GM12878 (cell line): ENCODE data around the gene SF3B6. TPM values are rescaled to one million over a fixed set of nuclear protein-coding genes. Genes with fewer than 3 reads are reported as not detected.
A peak's percentile ranks its signal among the peaks of the same experiment; 100 is the strongest.

Source experiments
- ATAC-seq: fragments of 200-7000 bp; cut with Tn5 transposase; 3 replicates; pipeline ENCODE4 v1.9.1; 2020; ENCODE audit warnings: mild to moderate bottlenecking, moderate library complexity
- BruUV-seq: library from RNA; stranded (reverse); fragments of 400-500 nt; replicated peaks from 2 replicates; lab custom pipeline; 2021; lab: Mats Ljungman, UMichigan
- CTCF ChIA-PET: fragments of 300-600 bp; sonication (Branson Sonifier 250); formaldehyde crosslinking; extraction: SDS; loops from one replicate; lab custom pipeline; 2021; ENCODE audit warnings: inconsistent platforms; lab: Yijun Ruan, JAX
- POLR2A ChIA-PET: fragments of 350-600 bp; formaldehyde crosslinking; extraction: SDS; loops from one replicate; lab custom pipeline; 2021; ENCODE audit warnings: inconsistent platforms; lab: Charles Lee
- RAD21 ChIA-PET: fragments of 300-600 bp; sonication (Branson Sonifier 250); formaldehyde crosslinking; loops from one replicate; lab custom pipeline; 2023; ENCODE audit warnings: antibody characterized with exemption; ENCODE audit not compliant: unreplicated experiment; lab: Charles Lee
- SMC1A ChIA-PET: fragments of 300-600 bp; sonication (Branson Sonifier 250); formaldehyde crosslinking; loops from one replicate; lab custom pipeline; 2023; ENCODE audit not compliant: unreplicated experiment, uncharacterized antibody; lab: Charles Lee
- DNase-seq: peaks from one replicate; pipeline ENCODE4 v3.0.0-alpha.2; 2011; ENCODE audit warnings: low read depth, low spot score
- FAIRE-seq: peaks from 3 replicates; lab custom pipeline; 2011; peaks lifted over from hg19 to GRCh38; lab: Jason Lieb, UNC
- H2AFZ ChIP-seq: 2 replicates; pipeline ENCODE4 v1.6.0; 2011; ENCODE audit warnings: low read depth, low read length, control low read depth; ENCODE audit not compliant: control insufficient read depth
- H3K27ac ChIP-seq: 2 replicates; pipeline ENCODE4 v1.5.1; 2011; ENCODE audit warnings: control low read depth; ENCODE audit not compliant: control insufficient read depth, insufficient read depth
- H3K27me3 ChIP-seq, 2 experiments: replicated peaks in 1 of 2; 2 replicates each; pipeline versions ENCODE4 v1.6.0 to v1.6.1; 2011; ENCODE audit warnings: low read length in 1 of 2; ENCODE audit not compliant: control insufficient read depth in 2 of 2, insufficient read depth in 2 of 2
- H3K36me3 ChIP-seq, 2 experiments: 2 replicates each; pipeline ENCODE4 v1.5.1; 2011; ENCODE audit warnings: low read length in 1 of 2; ENCODE audit not compliant: control insufficient read depth in 2 of 2, insufficient read depth in 2 of 2
- H3K4me1 ChIP-seq: 2 replicates; pipeline ENCODE4 v1.6.1; 2011; ENCODE audit warnings: mild to moderate bottlenecking, low read length, moderate library complexity, mixed read lengths; ENCODE audit not compliant: control insufficient read depth, insufficient read depth
- H3K4me2 ChIP-seq: 2 replicates; pipeline ENCODE4 v1.6.0; 2011; ENCODE audit warnings: control low read depth; ENCODE audit not compliant: control insufficient read depth, insufficient read depth
- H3K4me3 ChIP-seq: fragments of 200-600 bp; sonication (generic); 2 replicates; pipeline ENCODE4 v1.5.1; 2016
- H3K79me2 ChIP-seq: 2 replicates; pipeline ENCODE4 v1.6.0; 2011; ENCODE audit warnings: low read length; ENCODE audit not compliant: control insufficient read depth, insufficient read depth
- H3K9ac ChIP-seq: 2 replicates; pipeline ENCODE4 v1.8.0; 2011; ENCODE audit warnings: low read length, control low read depth, mixed read lengths; ENCODE audit not compliant: control insufficient read depth, insufficient read depth
- H3K9me3 ChIP-seq: replicated peaks from 3 replicates; pipeline ENCODE4 v1.5.1; 2011; ENCODE audit warnings: mild to moderate bottlenecking, low read length; ENCODE audit not compliant: control insufficient read depth, insufficient read depth
- H4K20me1 ChIP-seq: 2 replicates; pipeline ENCODE4 v1.6.0; 2011; ENCODE audit not compliant: control insufficient read depth, insufficient read depth
- ATF7 ChIP-seq: fragments of 450-650 bp; IDR thresholded peaks from 2 replicates; pipeline ENCODE4 v1.6.1; 2016; ENCODE audit warnings: low read depth, mild to moderate bottlenecking
- EP300 ChIP-seq, 2 experiments: fragments of 150-350 bp in 1 of 2; IDR thresholded peaks; 2 replicates each; pipeline ENCODE4 v1.6.1; 2011 to 2012; ENCODE audit warnings: low read depth in 2 of 2, low read length in 2 of 2, borderline replicate concordance in 1 of 2, improper control_type of control experiment in 1 of 2, inconsistent platforms in 1 of 2; ENCODE audit not compliant: control insufficient read depth in 1 of 2
- ESRRA ChIP-seq: IDR thresholded peaks from 2 replicates; pipeline ENCODE4 v1.6.1; 2012; ENCODE audit warnings: mild to moderate bottlenecking, low read length, improper control_type of control experiment
- GABPA ChIP-seq: IDR thresholded peaks from 2 replicates; pipeline ENCODE4 v1.6.1; 2014; ENCODE audit warnings: antibody characterized with exemption, low read depth, mild to moderate bottlenecking, inconsistent platforms
- LARP7 ChIP-seq: fragments of 450-650 bp; IDR thresholded peaks from 2 replicates; pipeline ENCODE4 v1.6.1; 2017; ENCODE audit warnings: mild to moderate bottlenecking
- NFIC ChIP-seq: IDR thresholded peaks from 2 replicates; pipeline ENCODE4 v1.6.1; 2012; ENCODE audit warnings: low read depth, mild to moderate bottlenecking, inconsistent platforms, low read length, moderate library complexity
- NFYA ChIP-seq: IDR thresholded peaks from 2 replicates; pipeline ENCODE4 v1.6.1; 2011; ENCODE audit warnings: low read depth, mild to moderate bottlenecking, low read length, improper control_type of control experiment, borderline replicate concordance
- PAX5 ChIP-seq: IDR thresholded peaks from 2 replicates; pipeline ENCODE4 v1.6.1; 2011; ENCODE audit warnings: low read depth, low read length, borderline replicate concordance
- PAX8 ChIP-seq: fragments of 450-650 bp; IDR thresholded peaks from 2 replicates; pipeline ENCODE4 v1.6.1; 2017; ENCODE audit warnings: mild to moderate bottlenecking, moderate library complexity
- POLR2A ChIP-seq: IDR thresholded peaks from 2 replicates; pipeline ENCODE4 v1.6.1; 2011; ENCODE audit warnings: low read depth, mild to moderate bottlenecking, low read length
- POLR2AphosphoS2 ChIP-seq: IDR thresholded peaks from 2 replicates; pipeline ENCODE4 v1.6.1; 2011; ENCODE audit warnings: low read depth, mild to moderate bottlenecking, low read length, improper control_type of control experiment, moderate library complexity
- RB1 ChIP-seq: fragments of 450-650 bp; formaldehyde crosslinking; IDR thresholded peaks from 2 replicates; pipeline ENCODE4 v1.6.1; 2017; ENCODE audit warnings: mild to moderate bottlenecking, borderline replicate concordance
- SMC3 ChIP-seq: IDR thresholded peaks from 2 replicates; pipeline ENCODE4 v1.6.1; 2011; ENCODE audit warnings: low read length, improper control_type of control experiment, borderline replicate concordance
- SREBF2 ChIP-seq: IDR thresholded peaks from 2 replicates; pipeline ENCODE4 v1.6.1; 2012; ENCODE audit warnings: mild to moderate bottlenecking, low read length
- YBX1 ChIP-seq: fragments of 450-650 bp; IDR thresholded peaks from 2 replicates; pipeline ENCODE4 v1.6.1; 2016; ENCODE audit warnings: antibody characterized with exemption
- ZNF384 ChIP-seq: IDR thresholded peaks from 2 replicates; pipeline ENCODE4 v1.6.1; 2012; ENCODE audit warnings: low read depth, mild to moderate bottlenecking, low read length, improper control_type of control experiment, borderline replicate concordance
- WGBS: methylation state at CpG from one replicate; pipeline ENCODE4 v1.1.6; 2016; ENCODE audit warnings: low lambda C conversion rate; ENCODE audit not compliant: insufficient replicate concordance, insufficient coverage; ENCODE audit errors: missing lambda C conversion rate; 5-methylcytosine and 5-hydroxymethylcytosine counted together
- in situ Hi-C: fragments of 300-500 bp; cut with MboI; formaldehyde crosslinking; loops from 9 replicates; pipeline ENCODE4 v1.14.3; 2018; ENCODE audit warnings: mixed read lengths
- intact Hi-C: fragments of 100-400 bp; cut with micrococcal nuclease; formaldehyde crosslinking; loops from one replicate; pipeline ENCODE4 v1.14.2; 2022; ENCODE audit not compliant: unreplicated experiment
- polyA plus RNA-seq, 11 experiments: library from polyadenylated mRNA; depleted of rRNA in 4 of 11; unstranded in 6 of 11; stranded (reverse) in 5 of 11; fragments of >200 nt; fragmentation: Nextera tagmentation in 4 of 11; fragmentation: Illumina TruSeq in 1 of 11; extraction: Ambion mirVana in 4 of 11; extraction: Trizol in 1 of 11; gene quantifications; 1 replicate in 1 of 11; 2 replicates in 10 of 11; pipeline versions ENCODE4 v1.2.1 to v1.2.3, GENCODE V29; 2011 to 2016; ENCODE audit warnings: inconsistent platforms in 2 of 11, missing spikeins in 2 of 11, low read depth in 1 of 11
- total RNA-seq, 4 experiments: library from RNA; depleted of rRNA in 3 of 4; stranded (reverse); fragments of >200 nt in 3 of 4; fragmentation: Illumina TruSeq in 1 of 4; extraction: Trizol in 1 of 4; gene quantifications; 2 replicates each; pipeline versions ENCODE4 v1.2.1 to v1.2.3, GENCODE V29; 2013 to 2021
- TF ChIP-seq, protein P1 (sequence below): fragments of 450-650 bp; IDR thresholded peaks from 2 replicates; pipeline ENCODE4 v1.6.1; 2017; ENCODE audit warnings: borderline replicate concordance

The SF3B6 gene
- total and polyA plus RNA-seq, 10 of the 15 experiments (the other 5 are each of a cell fraction or from before 2014, with no cell fraction given), result 118 to 584 (median 270) TPM

DNA sequence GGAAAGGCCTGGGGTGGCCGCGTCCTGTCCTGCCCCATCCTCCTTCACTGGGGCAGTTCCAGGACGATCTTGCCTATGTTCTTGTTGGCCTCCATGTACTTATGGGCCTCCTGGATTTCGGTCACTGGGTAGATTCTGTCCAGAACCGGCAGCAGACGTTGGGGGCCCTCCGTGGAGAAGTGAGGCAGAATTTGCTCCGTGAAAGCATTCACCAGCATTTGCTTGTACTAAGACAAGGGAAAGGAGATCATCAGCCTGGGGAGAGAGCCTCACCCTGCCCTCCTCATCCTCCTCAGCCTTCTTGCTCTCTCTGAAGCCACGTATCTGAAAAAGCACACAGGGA is 1.4 kb upstream of the SF3B6 start:
- H3K27me3 ChIP-seq, result no peaks in the 10 kb centered on the region
- in situ Hi-C loops, result no loop called here
- H3K36me3 ChIP-seq, result no peaks in the 10 kb centered on the region; a peak in 1 of 4 replicates
- peaks cover 9% of the 10 kb centered on the region for H3K4me1 ChIP-seq
- no peaks in the 10 kb centered on the region for H4K20me1 ChIP-seq
- no peaks in the 10 kb centered on the region; the same call in 2 of the 3 replicates for H3K9me3 ChIP-seq
- POLR2A ChIA-PET, result interaction anchor here (1.6 to 2.0 kb wide), 2 partner anchors 30 to 151 kb away, joined by 12 to 16 read pairs; partner anchors contain the start of genes ATAD2B and WDCP
- RAD21 ChIA-PET, result interaction anchor here (1.0 to 2.6 kb wide), 4 partner anchors 108 to 252 kb away, joined by 3 to 45 read pairs (median 10); partner anchors contain the start of gene ATAD2B
- no peak overlapping the region for H3K27ac ChIP-seq
- WGBS, result 33% methylated on average over 9 of the region's 9 CpGs
- TF ChIP-seq LARP7 (no peak), NFIC (no peak), POLR2AphosphoS2 (no peak), EP300 (IDR thresholded peaks at IDR 0.05; ENCODE audit: borderline replicate concordance in 1 of 2, control insufficient read depth in 1 of 2, low read depth in 2 of 2, low read length in 2 of 2) (no peak), NFYA (no peak), PAX8 (no peak), YBX1 (no peak), RB1 (no peak), POLR2A (no peak), SREBF2 (no peak), ATF7 (no peak), GABPA (no peak), ZNF384 (no peak), PAX5 (no peak), SMC3 (no peak), ESRRA (no peak)
- TF ChIP-seq, protein P1, sequence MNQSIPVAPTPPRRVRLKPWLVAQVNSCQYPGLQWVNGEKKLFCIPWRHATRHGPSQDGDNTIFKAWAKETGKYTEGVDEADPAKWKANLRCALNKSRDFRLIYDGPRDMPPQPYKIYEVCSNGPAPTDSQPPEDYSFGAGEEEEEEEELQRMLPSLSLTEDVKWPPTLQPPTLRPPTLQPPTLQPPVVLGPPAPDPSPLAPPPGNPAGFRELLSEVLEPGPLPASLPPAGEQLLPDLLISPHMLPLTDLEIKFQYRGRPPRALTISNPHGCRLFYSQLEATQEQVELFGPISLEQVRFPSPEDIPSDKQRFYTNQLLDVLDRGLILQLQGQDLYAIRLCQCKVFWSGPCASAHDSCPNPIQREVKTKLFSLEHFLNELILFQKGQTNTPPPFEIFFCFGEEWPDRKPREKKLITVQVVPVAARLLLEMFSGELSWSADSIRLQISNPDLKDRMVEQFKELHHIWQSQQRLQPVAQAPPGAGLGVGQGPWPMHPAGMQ, result no peak
- intact Hi-C loops, result loop anchor here (2.0 kb wide), 1 partner anchor 151 kb away; the partner anchor contains the start of gene ATAD2B
- CTCF ChIA-PET, result interaction anchor here (2.0 to 3.8 kb wide), 2 partner anchors 151 to 253 kb away, joined by 13 to 34 read pairs; partner anchors contain the start of gene ATAD2B
- H3K79me2 ChIP-seq, result peaks cover 25% of the 10 kb centered on the region
- H3K4me2 ChIP-seq, result peak overlapping the region; percentile 87
- BruUV-seq, result no TSS peak
- H3K9ac ChIP-seq, result peak overlapping the region; percentile 79
- peak overlapping the region; percentile 78 for H2AFZ ChIP-seq
- FAIRE-seq, result no peak
- peak overlapping the region; percentile 89 for H3K4me3 ChIP-seq
- SMC1A ChIA-PET, result interaction anchor here (0.8 to 4.0 kb wide), 3 partner anchors 149 to 254 kb away, joined by 3 to 24 read pairs (median 5); partner anchors contain the start of gene ATAD2B
- DNase-seq, result no peak
- ATAC-seq, result no peak
